Gastroesophageal sphincter (tissue), 4 donors: ENCODE results near the gene KCNIP4. TPM values are rescaled to one million over a fixed set of nuclear protein-coding genes. Genes with fewer than 3 reads are reported as not detected.

ENCODE experiments used
- ATAC-seq: fragments of 150-250 bp; one replicate; pipeline ENCODE4 v1.9.1; 2016; ENCODE audit warnings: mild to moderate bottlenecking, moderate library complexity
- H3K27ac ChIP-seq, 4 donors: fragments of 200-600 bp; sonication (generic) in 3 of 4; 1 replicate in 3 of 4; 2 replicates in 1 of 4; pipeline ENCODE4 v1.5.1; 2016 to 2019
- H3K27me3 ChIP-seq: fragments of 200-600 bp; sonication (generic); one replicate; pipeline ENCODE4 v1.5.1; 2019
- H3K36me3 ChIP-seq, 2 donors: fragments of 200-600 bp; sonication (generic); one replicate each; pipeline ENCODE4 v1.5.1; 2019; ENCODE audit warnings: control low read depth in 1 of 2
- H3K4me1 ChIP-seq, 3 donors: fragments of 200-600 bp; sonication (generic); 1 replicate in 2 of 3; 2 replicates in 1 of 3; pipeline ENCODE4 v1.5.1; 2016 to 2019; ENCODE audit warnings: control low read depth in 2 of 3
- H3K4me3 ChIP-seq, 2 donors: fragments of 200-600 bp; sonication (generic); one replicate each; pipeline ENCODE4 v1.5.1; 2019; ENCODE audit warnings: mild to moderate bottlenecking in 1 of 2, moderate library complexity in 1 of 2
- H3K9me3 ChIP-seq, 3 donors: fragments of 200-600 bp; sonication (generic); one replicate each; pipeline ENCODE4 v1.5.1; 2017 to 2019; ENCODE audit warnings: control low read depth in 2 of 3
- EP300 ChIP-seq: sonication (generic); formaldehyde crosslinking; IDR thresholded peaks from one replicate; pipeline ENCODE4 v1.6.1; 2017; ENCODE audit warnings: antibody characterized with exemption, mild to moderate bottlenecking
- POLR2A ChIP-seq, 2 donors: fragments of 450-650 bp; IDR thresholded peaks; one replicate each; pipeline ENCODE4 v1.6.1; 2017; ENCODE audit warnings: antibody characterized with exemption in 2 of 2, mild to moderate bottlenecking in 2 of 2, moderate library complexity in 1 of 2
- POLR2AphosphoS5 ChIP-seq: sonication (generic); formaldehyde crosslinking; IDR thresholded peaks from one replicate; pipeline ENCODE4 v1.6.1; 2017; ENCODE audit warnings: antibody characterized with exemption
- WGBS, 2 donors: methylation state at CpG; one replicate each; pipeline ENCODE4 v1.1.5; 2018; ENCODE audit warnings: low coverage in 1 of 2; 5-methylcytosine and 5-hydroxymethylcytosine counted together
- total RNA-seq, 4 donors: library from RNA; depleted of rRNA; stranded (reverse); fragments of >200 nt; gene quantifications; one replicate each; pipeline ENCODE4 v1.1.0, GENCODE V29; 2016
- TF ChIP-seq, protein P1 (sequence below), 4 experiments: fragments of 200-600 bp in 2 of 4; fragments of 450-650 bp in 2 of 4; sonication (generic) in 1 of 4; IDR thresholded peaks; one replicate each; pipeline ENCODE4 v1.5.1; 2017 to 2019; ENCODE audit warnings: antibody characterized with exemption in 4 of 4, mild to moderate bottlenecking in 2 of 4, moderate library complexity in 2 of 4

KCNIP4 gene
- total RNA-seq, 4 donors from 2014 or later: 0.23 to 0.59 (median 0.54) TPM; not detected in 1

DNA sequence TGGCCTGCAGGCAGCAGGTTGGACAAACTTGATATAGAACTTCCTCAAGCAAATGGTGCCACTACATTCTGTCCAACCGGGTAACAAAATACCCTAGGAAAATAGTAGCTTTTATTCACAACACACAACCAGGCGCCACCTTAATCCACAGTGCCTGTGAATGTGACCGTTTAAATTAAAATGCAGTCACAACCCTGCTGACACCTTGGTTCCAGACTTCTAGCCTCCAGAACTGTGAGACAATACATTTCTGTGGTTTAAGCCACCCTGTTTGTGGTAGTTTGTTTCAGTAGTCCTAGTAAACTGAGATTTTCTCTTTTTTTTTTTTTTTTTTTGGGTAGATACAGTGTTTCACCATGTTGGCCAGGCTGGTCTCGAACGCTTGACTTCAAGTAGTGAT, 672.5 kb downstream of the KCNIP4 start:
- no peak for ATAC-seq
- no peaks in the 10 kb centered on the region for H3K36me3 ChIP-seq
- H3K27me3 ChIP-seq: no peaks in the 10 kb centered on the region
- H3K27ac ChIP-seq: no peak overlapping the region
- no peaks in the 10 kb centered on the region for H3K9me3 ChIP-seq
- no peak for TF ChIP-seq EP300
- no peak for TF ChIP-seq POLR2A (IDR thresholded peaks at IDR 0.05)
- TF ChIP-seq, protein P1, sequence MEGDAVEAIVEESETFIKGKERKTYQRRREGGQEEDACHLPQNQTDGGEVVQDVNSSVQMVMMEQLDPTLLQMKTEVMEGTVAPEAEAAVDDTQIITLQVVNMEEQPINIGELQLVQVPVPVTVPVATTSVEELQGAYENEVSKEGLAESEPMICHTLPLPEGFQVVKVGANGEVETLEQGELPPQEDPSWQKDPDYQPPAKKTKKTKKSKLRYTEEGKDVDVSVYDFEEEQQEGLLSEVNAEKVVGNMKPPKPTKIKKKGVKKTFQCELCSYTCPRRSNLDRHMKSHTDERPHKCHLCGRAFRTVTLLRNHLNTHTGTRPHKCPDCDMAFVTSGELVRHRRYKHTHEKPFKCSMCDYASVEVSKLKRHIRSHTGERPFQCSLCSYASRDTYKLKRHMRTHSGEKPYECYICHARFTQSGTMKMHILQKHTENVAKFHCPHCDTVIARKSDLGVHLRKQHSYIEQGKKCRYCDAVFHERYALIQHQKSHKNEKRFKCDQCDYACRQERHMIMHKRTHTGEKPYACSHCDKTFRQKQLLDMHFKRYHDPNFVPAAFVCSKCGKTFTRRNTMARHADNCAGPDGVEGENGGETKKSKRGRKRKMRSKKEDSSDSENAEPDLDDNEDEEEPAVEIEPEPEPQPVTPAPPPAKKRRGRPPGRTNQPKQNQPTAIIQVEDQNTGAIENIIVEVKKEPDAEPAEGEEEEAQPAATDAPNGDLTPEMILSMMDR (IDR thresholded peaks at IDR 0.05): no peak
- no peak for TF ChIP-seq POLR2AphosphoS5
- H3K4me1 ChIP-seq: no peaks in the 10 kb centered on the region
- 88 to 90% methylated on average over 3 to 5 of the region's 5 CpGs for WGBS, 2 donors
- no peak overlapping the region for H3K4me3 ChIP-seq

DNA sequence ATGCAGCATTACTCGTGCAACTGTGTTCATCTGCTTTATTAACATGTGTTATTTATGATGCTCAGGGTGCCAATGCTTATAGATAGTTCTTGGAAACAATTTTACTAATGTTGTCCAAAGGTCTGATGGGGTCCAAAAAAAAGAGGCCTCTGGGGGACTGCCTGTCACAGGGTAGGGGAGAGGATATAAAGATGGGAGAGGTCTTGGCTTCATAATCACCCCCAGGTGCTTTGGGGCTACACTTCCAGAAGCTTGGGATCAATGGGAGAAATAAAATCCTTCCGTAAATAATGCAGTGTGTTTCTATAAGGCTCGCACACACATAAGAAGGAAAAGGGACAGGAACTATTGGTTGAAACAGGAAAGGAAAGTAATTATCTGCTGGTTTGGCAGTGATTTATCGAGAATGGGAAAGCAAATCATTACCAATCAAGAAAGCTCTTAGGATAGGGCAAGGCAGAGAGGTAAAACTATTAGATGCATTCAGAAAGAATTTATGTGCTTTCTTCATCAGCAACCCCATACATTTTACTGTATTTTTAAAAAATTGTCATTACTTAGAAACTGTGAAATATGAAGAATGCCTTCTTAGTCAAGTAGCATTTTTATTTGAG, 677.0 kb downstream of the KCNIP4 start:
- no peaks in the 10 kb centered on the region for H3K36me3 ChIP-seq
- no peaks in the 10 kb centered on the region for H3K9me3 ChIP-seq
- no peak for TF ChIP-seq POLR2AphosphoS5
- TF ChIP-seq, protein P1 (IDR thresholded peaks at IDR 0.05): no peak
- H3K27me3 ChIP-seq: no peaks in the 10 kb centered on the region
- H3K27ac ChIP-seq: no peak overlapping the region
- H3K4me3 ChIP-seq: no peak overlapping the region
- 64 to 76% methylated on average over 3 to 4 of the region's 4 CpGs for WGBS, 2 donors
- no peak for ATAC-seq
- H3K4me1 ChIP-seq: no peaks in the 10 kb centered on the region

DNA sequence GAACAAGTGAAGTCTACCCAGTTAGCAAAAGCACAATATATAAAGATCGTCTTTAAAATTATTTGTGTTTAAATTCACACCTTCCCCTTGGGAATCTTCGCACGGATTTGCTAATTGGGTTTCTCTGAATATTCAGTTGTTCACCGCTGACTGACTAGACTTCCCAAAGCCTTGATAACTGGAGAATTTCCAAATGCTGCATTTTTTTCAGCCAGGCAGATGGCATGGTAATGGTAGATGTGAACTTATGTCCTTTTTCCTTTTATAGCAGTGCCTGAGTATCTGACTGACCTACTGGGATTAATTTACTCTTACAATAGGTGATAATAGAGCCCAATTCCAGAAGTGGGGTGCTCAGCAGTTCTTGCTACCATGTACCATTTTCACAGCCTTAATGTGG, 700.2 kb downstream of the KCNIP4 start:
- H3K4me3 ChIP-seq: no peak overlapping the region
- H3K27ac ChIP-seq: no peak overlapping the region
- no peaks in the 10 kb centered on the region for H3K36me3 ChIP-seq
- WGBS, 2 donors: 77 to 87% methylated on average over 4 of the region's 4 CpGs
- no peak for ATAC-seq
- H3K4me1 ChIP-seq: no peaks in the 10 kb centered on the region
- H3K27me3 ChIP-seq: no peaks in the 10 kb centered on the region
- H3K9me3 ChIP-seq: no peaks in the 10 kb centered on the region
- TF ChIP-seq POLR2A (IDR thresholded peaks at IDR 0.05) (no peak), EP300 (no peak), POLR2AphosphoS5 (no peak)
- TF ChIP-seq, protein P1 (IDR thresholded peaks at IDR 0.05): no peak

DNA sequence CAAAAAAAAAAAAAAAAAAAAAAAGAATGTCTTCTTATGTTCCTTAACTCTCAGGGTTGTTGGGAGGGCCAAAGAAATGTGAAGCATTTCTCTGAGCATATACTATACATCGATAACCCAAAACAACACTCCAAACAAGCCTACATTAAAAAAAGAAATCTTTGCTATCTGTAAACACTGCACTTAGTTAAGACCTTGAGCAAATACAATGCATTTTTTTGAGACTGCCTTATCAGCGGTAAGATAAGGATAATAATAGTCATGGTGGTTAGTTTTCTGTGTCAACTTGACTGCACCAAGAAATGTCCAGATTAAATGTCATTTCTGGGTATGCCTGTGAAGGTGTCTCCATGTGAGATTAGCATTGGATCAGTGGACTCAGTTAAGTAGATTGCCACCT, 706.4 kb downstream of the KCNIP4 start:
- ATAC-seq: no peak
- H3K9me3 ChIP-seq: no peaks in the 10 kb centered on the region
- H3K36me3 ChIP-seq: no peaks in the 10 kb centered on the region
- H3K4me3 ChIP-seq: no peak overlapping the region
- TF ChIP-seq, protein P1 (IDR thresholded peaks at IDR 0.05): no peak
- TF ChIP-seq EP300: no peak
- TF ChIP-seq POLR2AphosphoS5: no peak
- TF ChIP-seq POLR2A (IDR thresholded peaks at IDR 0.05): no peak
- WGBS, 2 donors: 86 to 94% methylated on average over 2 of the region's 2 CpGs
- no peaks in the 10 kb centered on the region for H3K27me3 ChIP-seq
- H3K27ac ChIP-seq: no peak overlapping the region
- no peaks in the 10 kb centered on the region for H3K4me1 ChIP-seq

DNA sequence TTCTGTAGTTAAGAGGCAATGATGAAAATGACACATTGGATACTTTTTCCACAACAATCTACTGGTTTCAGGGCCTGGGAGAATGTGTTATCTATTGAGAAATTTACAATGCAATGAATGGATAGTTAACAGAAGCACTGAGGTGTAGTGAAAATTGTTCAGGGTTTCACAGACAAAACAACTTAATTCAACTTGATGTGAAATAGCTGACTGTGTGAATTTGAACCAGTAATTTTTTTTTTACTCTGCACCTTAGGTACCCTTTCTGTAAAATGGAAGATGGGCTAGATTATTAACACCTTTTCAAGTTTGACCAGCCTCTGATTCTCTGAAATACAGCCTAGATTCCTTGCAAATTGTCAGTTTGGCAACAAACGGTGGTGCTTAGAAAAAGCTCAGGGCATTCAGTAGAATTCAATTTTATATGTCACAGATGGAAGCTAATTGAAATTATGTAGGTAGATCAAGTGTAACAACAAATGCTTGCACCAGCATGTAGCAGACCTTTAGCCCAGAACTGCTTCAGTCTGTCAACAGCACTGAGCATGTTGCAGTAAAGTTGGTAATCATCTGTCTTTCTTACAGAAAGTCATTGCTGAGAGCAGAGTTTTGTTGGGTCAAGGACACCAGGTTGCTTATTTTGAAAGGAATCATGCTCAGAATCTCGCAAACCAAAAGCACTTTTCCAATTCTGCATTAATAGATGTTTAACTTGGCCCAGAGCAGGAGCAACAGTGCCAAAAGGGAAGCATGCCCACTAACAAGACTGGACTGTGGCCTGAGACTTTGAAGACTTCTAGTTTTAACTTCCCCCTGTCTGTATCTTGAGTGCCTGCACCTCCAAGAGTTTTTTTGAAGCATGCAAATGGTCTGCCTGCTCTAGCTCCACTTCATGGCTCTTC, 721.7 kb downstream of the KCNIP4 start:
- 25 to 56% methylated on average over 1 to 2 of the region's 2 CpGs for WGBS, 2 donors
- no peak overlapping the region for H3K4me3 ChIP-seq
- no peaks in the 10 kb centered on the region for H3K36me3 ChIP-seq
- H3K9me3 ChIP-seq: no peaks in the 10 kb centered on the region
- H3K27ac ChIP-seq: no peak overlapping the region
- no peak for ATAC-seq
- H3K27me3 ChIP-seq: no peaks in the 10 kb centered on the region
- TF ChIP-seq POLR2AphosphoS5 (no peak), POLR2A (IDR thresholded peaks at IDR 0.05) (no peak), EP300 (no peak)
- TF ChIP-seq, protein P1 (IDR thresholded peaks at IDR 0.05): no peak
- H3K4me1 ChIP-seq: no peaks in the 10 kb centered on the region
